GM23248 (cell line): ENCODE results near the gene PTPN5.

ENCODE experiments used
- EZH2 ChIP-seq: fragments of 200-600 bp; sonication (generic); IDR thresholded peaks from 2 replicates; pipeline ENCODE4 v1.6.1; 2018; ENCODE audit warnings: antibody characterized with exemption, mild to moderate bottlenecking; ENCODE audit not compliant: insufficient read depth, poor library complexity, severe bottlenecking
- EZH2phosphoT487 ChIP-seq: fragments of 200-600 bp; sonication (generic); IDR thresholded peaks from 2 replicates; pipeline ENCODE4 v1.6.1; 2018; ENCODE audit warnings: antibody characterized with exemption, moderate library complexity, mild to moderate bottlenecking, low read depth; ENCODE audit not compliant: insufficient read depth

GRCh38 chr11:18720091-18720807 is 71.3 kb downstream of the PTPN5 start:
- no peak for TF ChIP-seq EZH2phosphoT487
- no peak for TF ChIP-seq EZH2
